KOPT-K1 (cell line): ENCODE data around the gene SMC3.
"Not testable (repeated sequence)": the region's sequence is repeated elsewhere in the genome, so short reads cannot be mapped to it uniquely, and the experiment has no call there.

Experiments
- H3K27ac ChIP-seq: fragments of 200-600 bp; sonication (generic); 2 replicates; pipeline ENCODE4 v1.5.1; 2016; ENCODE audit warnings: antibody characterized with exemption, mild to moderate bottlenecking, low read depth, low read length; ENCODE audit not compliant: poor library complexity, severe bottlenecking
- H3K36me3 ChIP-seq: fragments of 200-600 bp; sonication (generic); 2 replicates; pipeline ENCODE4 v1.5.1; 2017; ENCODE audit warnings: antibody characterized with exemption, mild to moderate bottlenecking, low read length, moderate library complexity; ENCODE audit not compliant: insufficient read depth
- H3K9me3 ChIP-seq: fragments of 200-600 bp; sonication (generic); 2 replicates; pipeline ENCODE4 v1.5.1; 2017; ENCODE audit warnings: antibody characterized with exemption, low read length, mild to moderate bottlenecking; ENCODE audit not compliant: insufficient read depth, poor library complexity, severe bottlenecking

SMC3 gene

GRCh38 chr10:110567201-110568054 is at the start of gene SMC3:
TSS of gene SMC3 (plus strand) at chr10:110567695. CDS start at chr10:110567817, 122 bp downstream.
- no peaks in the 10 kb centered on the region for H3K9me3 ChIP-seq
- H3K27ac ChIP-seq = peak within 1 kb of the TSS; percentile 95
- H3K36me3 ChIP-seq = peaks cover 32% of the 10 kb centered on the region

GRCh38 chr10:110522365-110522988 is 45.0 kb upstream of the SMC3 start:
- Histone ChIP-seq H3K27ac (no peak overlapping the region), H3K9me3 (no peaks in the 10 kb centered on the region)

DNA sequence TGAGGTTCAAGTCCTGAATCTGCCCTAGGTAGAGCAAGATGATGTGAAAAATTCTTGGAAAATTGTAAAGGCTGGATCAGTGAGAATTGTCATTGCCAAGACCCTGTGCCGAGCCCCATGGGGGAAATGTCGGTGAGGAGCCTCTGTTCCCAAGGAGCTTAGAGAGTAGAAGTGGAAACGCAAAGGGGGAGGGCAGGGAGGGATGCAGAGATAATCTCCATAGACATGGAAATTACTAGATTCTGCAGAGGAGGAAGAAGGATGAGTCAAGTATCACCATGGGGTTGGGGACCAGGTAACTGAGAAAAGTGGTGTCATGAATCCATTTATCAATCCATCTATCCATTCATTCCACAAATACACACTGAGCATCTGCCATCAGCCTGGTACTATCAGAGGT is 43.8 kb upstream of the SMC3 start:
- Histone ChIP-seq H3K36me3 (no peaks in the 10 kb centered on the region), H3K9me3 (no peaks in the 10 kb centered on the region), H3K27ac (no peak overlapping the region)

More at GRCh38 chr10:110522365-110522988, 45.0 kb upstream of the SMC3 start:
- no peaks in the 10 kb centered on the region for H3K36me3 ChIP-seq

DNA sequence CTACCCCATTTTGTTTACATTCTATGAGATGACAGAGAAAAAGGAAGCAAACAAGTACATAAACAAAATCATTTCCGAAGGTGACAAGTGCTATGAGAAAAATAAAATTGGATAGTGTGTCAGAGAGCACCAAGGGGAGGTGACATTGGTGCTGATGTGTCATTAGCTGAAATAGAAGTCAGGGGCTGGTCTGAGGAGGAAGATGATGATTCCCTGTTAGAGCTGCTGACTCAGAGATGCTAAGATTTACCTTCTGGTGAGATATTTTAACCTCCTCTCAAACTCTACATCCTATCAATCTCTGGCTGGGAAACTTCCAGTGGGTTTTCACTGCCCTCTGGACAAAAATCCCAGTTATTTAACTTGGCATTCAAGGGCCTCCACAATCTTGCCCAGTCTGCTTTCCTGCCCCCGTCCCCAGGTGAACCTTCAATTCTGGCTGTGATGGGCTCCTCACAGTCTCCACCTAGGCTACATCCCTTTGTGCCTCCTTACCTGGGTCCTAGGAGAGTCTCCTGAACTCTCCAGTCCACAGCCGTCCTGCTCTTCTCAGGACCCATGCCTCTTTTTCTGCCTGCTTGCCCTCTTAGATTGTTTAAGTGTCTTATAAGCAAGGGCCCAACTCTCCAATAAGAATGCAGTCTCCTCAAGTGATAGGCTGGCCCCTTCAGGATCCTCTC is 43.2 kb upstream of the SMC3 start:
- no peak overlapping the region for H3K27ac ChIP-seq
- no peaks in the 10 kb centered on the region for H3K36me3 ChIP-seq
- no peaks in the 10 kb centered on the region for H3K9me3 ChIP-seq

- H3K9me3 ChIP-seq = no peaks in the 10 kb centered on the region
- no peak overlapping the region for H3K27ac ChIP-seq
Observed at GRCh38 chr10:110524859-110525232, 42.6 kb upstream of the SMC3 start.

GRCh38 chr10:110525349-110526260 is 41.9 kb upstream of the SMC3 start:
- Histone ChIP-seq H3K9me3 (no peaks in the 10 kb centered on the region), H3K36me3 (no peaks in the 10 kb centered on the region), H3K27ac (no peak overlapping the region)

More at GRCh38 chr10:110524859-110525232, 42.6 kb upstream of the SMC3 start:
- no peaks in the 10 kb centered on the region for H3K36me3 ChIP-seq

DNA sequence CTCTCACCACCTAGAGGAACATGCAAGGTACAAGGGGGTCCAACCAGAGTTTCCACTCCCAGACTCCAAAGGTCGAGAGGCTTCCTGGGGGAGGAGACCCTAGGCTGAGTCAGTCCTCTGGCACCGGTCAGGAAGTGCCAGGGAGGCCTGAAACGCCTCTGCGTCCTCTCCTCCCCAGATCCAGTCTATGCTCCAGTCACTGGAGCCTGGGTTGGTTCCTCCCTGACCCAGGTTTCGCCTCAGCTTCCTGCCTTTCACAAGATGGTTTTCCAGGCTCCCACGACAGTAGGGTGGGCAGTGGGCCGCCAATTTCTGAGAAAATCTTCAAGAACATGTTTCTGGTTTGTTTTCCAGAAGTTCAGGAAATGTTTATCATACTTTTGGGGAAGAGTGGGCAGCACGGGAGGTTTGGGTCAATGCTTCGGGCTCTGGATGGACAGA is 39.7 kb upstream of the SMC3 start:
- Histone ChIP-seq H3K9me3 (no peaks in the 10 kb centered on the region), H3K36me3 (no peaks in the 10 kb centered on the region), H3K27ac (no peak overlapping the region)

DNA sequence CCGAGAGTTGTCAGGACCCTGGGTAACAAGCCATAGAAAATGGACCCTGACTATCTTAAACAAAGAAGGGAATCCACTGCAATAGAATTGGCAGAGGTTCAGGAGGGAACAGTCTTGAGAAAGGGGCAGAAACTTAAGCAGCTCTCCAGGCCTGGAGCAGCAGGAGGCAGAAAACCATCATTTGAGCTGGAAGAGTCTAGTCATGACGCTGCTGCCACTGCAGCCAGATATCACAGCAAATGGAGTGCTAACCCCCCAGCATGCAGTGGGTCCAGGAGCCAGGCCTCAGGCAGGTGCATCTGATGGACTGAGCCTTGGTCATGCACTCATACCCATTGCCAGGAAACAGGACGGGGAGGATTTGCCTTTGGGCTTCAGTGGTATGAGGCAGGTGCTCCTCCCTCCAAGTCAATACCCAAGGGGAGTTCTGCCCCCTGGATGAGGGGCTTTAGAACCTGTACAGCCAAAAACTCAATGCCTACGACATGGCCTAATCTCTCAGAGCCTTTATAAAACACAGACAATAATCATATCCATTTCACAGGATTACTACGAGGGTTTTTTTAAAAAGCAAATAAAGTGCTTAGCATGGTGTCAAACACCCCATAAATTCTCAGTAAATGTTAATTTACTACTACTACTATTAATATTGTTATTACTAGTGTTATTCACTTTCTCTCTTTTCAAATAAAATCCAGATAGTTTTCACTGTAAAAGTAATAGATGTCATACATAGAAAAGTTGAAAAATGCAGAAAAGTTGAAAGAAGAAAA is 39.1 kb upstream of the SMC3 start:
- Histone ChIP-seq H3K9me3 (no peaks in the 10 kb centered on the region), H3K36me3 (no peaks in the 10 kb centered on the region), H3K27ac (no peak overlapping the region)

DNA sequence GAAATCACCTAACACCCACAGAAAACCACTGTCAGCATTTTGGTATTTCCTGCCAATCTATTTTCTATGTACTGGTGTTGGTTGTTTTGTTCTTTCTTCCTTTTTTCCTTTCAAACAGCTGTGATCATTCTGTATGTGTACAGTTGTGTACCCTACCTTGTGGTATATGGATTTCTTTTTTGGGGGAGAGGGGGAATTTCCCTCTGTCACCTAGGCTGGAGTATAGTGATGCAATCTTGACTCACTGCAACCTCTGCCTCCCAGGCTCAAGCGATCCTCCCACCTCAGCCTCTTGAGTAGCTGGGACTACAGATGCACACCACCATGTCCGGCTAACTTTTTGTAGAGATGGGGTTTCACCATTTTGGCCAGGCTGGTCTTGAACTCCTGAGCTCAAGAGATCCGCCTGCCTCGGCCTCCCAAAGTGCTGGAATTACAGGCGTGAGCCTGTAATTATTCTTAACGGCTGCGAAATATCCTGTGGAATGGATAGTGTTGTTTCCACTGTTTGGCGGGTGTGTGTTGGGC is 38.4 kb upstream of the SMC3 start:
- not testable (repeated sequence) for H3K9me3 ChIP-seq, H3K36me3 ChIP-seq, H3K27ac ChIP-seq

DNA sequence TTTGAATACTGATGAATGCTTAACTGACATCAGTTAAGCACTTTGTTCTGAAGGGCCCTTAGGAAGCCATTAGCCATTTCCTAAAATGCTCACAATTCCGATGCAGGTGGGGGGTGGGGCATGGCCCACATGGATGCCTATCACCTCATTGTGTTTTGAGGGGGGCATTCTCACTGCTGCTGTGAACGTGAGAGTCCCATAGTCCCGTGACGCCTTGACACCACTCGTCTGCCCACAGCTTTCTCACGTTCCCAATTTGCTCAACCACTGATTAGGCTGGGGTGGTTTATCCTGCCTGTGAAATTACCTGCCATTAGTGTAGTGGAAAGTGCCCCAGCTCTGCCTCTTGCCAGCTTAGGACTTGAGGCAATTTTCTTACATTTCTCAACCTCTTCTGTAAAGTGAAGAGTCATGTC is 37.9 kb upstream of the SMC3 start:
- Histone ChIP-seq H3K27ac (no peak overlapping the region), H3K9me3 (no peaks in the 10 kb centered on the region), H3K36me3 (no peaks in the 10 kb centered on the region)

GRCh38 chr10:110530131-110530831 is 37.2 kb upstream of the SMC3 start:
- no peak overlapping the region for H3K27ac ChIP-seq
- no peaks in the 10 kb centered on the region for H3K36me3 ChIP-seq
- H3K9me3 ChIP-seq = no peaks in the 10 kb centered on the region

GRCh38 chr10:110531687-110532086 is 35.8 kb upstream of the SMC3 start:
- Histone ChIP-seq H3K27ac (no peak overlapping the region), H3K9me3 (no peaks in the 10 kb centered on the region), H3K36me3 (no peaks in the 10 kb centered on the region)

- not testable (repeated sequence) for H3K9me3 ChIP-seq, H3K27ac ChIP-seq, H3K36me3 ChIP-seq
Observed at GRCh38 chr10:110532628-110533027, 34.9 kb upstream of the SMC3 start.
